ENCODE measurements around the gene C4orf50.

Gene C4orf50

DNA sequence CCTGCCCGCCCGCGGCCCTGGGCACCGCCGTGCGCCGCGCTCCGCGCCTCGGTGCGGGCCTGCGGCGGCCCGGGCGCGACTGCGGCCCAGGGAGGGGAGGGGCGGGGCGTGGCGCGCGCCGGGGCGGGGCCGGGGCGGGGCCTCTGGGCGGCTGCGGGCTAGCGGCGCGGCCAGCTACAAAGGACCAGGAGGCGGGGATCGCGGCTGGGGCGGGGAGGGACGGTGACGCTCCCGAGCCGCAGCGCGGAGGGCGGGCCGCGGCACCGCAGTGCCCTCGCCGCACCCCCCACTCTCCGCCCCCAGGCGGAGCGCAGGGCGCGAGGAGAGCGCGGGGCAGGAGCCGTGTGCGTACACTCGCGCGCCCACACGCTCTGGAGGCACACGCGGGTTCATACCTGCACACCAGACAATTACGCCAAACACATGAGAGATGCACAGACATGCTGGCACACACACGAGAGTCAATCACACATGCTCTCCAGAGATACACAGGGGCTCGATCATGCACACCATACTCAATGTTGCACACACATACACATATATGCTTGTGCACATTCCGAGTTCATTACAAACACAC lies 125.1 kb downstream of the C4orf50 start, which contains the start of gene CRMP1:
Gene CRMP1 (minus strand): TSS at position 83 of the 577 bp plus-strand sequence. CDS start 117 bp downstream, outside the sequence.
- TF ChIP-seq FOXP2 (optimal IDR thresholded peaks at IDR 0.05; ENCODE audit: borderline replicate concordance, extremely low read depth, extremely low read length, insufficient read depth) (no peak), SIN3A (IDR thresholded peaks at IDR 0.05; ENCODE audit: borderline replicate concordance, insufficient read depth, low read length) (no peak), TAF1 (IDR thresholded peaks at IDR 0.05; ENCODE audit: borderline replicate concordance, insufficient read depth, low read length) (no peak), POLR2AphosphoS5 (IDR thresholded peaks at IDR 0.05; ENCODE audit: low read depth, low read length) (no peak)
- TF ChIP-seq, protein P1, sequence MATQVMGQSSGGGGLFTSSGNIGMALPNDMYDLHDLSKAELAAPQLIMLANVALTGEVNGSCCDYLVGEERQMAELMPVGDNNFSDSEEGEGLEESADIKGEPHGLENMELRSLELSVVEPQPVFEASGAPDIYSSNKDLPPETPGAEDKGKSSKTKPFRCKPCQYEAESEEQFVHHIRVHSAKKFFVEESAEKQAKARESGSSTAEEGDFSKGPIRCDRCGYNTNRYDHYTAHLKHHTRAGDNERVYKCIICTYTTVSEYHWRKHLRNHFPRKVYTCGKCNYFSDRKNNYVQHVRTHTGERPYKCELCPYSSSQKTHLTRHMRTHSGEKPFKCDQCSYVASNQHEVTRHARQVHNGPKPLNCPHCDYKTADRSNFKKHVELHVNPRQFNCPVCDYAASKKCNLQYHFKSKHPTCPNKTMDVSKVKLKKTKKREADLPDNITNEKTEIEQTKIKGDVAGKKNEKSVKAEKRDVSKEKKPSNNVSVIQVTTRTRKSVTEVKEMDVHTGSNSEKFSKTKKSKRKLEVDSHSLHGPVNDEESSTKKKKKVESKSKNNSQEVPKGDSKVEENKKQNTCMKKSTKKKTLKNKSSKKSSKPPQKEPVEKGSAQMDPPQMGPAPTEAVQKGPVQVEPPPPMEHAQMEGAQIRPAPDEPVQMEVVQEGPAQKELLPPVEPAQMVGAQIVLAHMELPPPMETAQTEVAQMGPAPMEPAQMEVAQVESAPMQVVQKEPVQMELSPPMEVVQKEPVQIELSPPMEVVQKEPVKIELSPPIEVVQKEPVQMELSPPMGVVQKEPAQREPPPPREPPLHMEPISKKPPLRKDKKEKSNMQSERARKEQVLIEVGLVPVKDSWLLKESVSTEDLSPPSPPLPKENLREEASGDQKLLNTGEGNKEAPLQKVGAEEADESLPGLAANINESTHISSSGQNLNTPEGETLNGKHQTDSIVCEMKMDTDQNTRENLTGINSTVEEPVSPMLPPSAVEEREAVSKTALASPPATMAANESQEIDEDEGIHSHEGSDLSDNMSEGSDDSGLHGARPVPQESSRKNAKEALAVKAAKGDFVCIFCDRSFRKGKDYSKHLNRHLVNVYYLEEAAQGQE (IDR thresholded peaks at IDR 0.05; ENCODE audit: insufficient read depth in 1 of 2, low read depth in 2 of 2, low read length in 2 of 2): no peak

DNA sequence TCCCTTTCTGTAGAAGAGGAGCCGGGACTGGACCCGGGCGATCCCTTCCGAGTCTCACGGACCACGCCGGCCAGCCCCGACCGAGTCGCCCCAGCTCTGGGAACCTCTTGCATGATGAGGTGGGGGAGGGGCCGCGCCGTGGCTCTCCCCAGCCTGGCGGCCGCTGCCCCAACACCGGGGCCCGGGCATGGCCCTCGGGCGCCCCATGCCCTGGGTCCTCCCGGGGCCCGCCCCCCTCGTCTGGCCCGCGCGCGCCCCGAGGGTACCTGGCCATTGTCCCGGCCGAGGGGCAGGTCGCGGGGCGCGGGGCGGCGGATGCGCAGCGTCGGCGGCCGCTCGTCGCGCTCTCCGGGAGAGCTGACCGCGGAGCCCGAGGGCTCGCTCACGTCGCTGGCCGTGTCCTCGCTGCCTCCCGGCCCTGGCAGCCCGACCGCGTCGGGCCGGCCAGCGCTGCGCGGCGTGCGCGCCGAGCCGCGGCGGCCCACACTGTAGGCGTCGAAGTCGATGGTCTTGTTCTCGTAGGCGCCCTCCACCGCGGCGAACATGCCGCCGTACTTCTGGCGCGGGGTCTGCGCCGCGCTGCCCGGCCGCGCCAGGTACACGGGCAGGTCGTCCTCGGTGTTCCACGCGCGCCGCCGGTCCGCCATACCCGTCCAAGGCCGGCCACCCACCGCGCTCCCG lies 125.8 kb downstream of the C4orf50 start:
- TF ChIP-seq SIN3A (IDR thresholded peaks at IDR 0.05; ENCODE audit: borderline replicate concordance, insufficient read depth, low read length) (no peak), FOXP2 (optimal IDR thresholded peaks at IDR 0.05; ENCODE audit: borderline replicate concordance, extremely low read depth, extremely low read length, insufficient read depth) (no peak), POLR2AphosphoS5 (IDR thresholded peaks at IDR 0.05; ENCODE audit: low read depth, low read length) (no peak)

- TF ChIP-seq POLR2AphosphoS5 (IDR thresholded peaks at IDR 0.05; ENCODE audit: low read depth, low read length): no peak
These were observed 126.5 kb downstream of the C4orf50 start for GRCh38 chr4:5891563-5892322.

DNA sequence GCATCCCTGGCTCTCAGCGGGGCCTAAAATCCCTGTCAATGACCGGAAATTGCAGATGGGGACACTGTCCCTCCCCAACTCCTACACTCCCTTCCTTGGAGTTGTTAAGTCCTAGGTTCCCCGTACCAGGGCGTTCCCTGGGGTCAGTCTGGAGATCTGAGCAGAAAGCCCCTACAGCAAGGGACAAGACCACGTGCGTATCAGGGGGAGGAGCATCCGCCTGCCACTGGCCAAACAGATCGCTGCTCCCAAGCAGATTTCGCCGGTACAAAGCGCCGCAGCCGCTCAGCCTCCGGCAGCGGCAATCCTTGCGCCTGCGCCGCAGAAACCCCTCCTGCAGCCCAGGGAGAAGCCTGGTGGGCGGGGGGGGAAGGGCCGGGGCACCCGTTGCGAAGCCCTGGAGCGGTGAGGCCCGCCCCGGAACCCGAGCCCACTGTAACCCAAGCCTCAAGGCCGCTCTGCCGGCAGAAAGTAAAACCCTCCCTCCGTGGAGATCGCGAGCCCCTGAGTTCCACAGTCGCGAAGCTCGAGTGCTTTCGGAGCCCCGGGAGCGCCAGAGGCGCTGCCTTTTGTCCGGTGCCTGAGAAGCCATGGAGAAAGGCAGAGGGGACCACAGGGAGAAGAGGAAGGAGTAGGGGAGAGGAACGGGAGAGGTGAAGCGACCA lies 128.0 kb downstream of the C4orf50 start:
- TF ChIP-seq FOXP2 (optimal IDR thresholded peaks at IDR 0.05; ENCODE audit: borderline replicate concordance, extremely low read depth, extremely low read length, insufficient read depth): no peak

DNA sequence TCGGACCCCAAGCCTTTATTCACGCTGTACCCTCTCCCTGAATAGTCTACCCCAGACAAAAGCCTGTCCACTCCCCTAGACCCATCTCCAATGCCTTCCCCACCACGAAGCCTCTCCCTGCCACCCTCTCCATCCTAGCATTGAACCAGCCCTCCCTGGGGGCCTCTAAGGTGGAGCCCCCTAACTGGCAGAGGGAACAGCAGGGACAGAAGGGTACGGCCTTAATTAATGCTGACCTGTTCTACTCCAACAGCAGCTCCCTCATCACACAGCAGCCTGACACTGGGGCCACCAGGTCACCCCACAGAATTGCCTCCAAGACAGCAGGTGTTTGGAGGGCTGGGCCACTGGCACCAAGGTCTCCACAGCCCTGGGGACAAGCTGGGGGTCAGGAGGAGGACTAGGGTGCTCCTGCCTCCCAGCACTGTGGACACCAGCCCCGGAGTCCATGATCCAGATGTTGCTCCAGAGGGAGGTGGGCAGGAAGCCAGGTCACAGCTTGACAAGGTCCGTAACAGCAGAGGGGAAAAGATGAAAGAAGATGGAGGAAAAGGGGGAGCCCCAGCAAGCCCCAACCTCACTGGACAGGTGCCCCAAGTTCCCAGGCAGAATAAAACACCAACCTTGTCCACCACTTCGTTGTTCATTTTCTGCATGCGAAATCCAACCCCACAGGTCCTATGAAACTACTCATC lies 129.1 kb downstream of the C4orf50 start:
- TF ChIP-seq, protein P1 (IDR thresholded peaks at IDR 0.05; ENCODE audit: insufficient read depth in 1 of 2, low read depth in 2 of 2, low read length in 2 of 2): no peak
- no peak for TF ChIP-seq FOXP2 (optimal IDR thresholded peaks at IDR 0.05; ENCODE audit: borderline replicate concordance, extremely low read depth, extremely low read length, insufficient read depth)
- no peak for TF ChIP-seq SIN3A (IDR thresholded peaks at IDR 0.05; ENCODE audit: borderline replicate concordance, insufficient read depth, low read length)
- no peak for TF ChIP-seq POLR2AphosphoS5 (IDR thresholded peaks at IDR 0.05; ENCODE audit: low read depth, low read length)
- TF ChIP-seq TAF1 (IDR thresholded peaks at IDR 0.05; ENCODE audit: borderline replicate concordance, insufficient read depth, low read length): no peak

- TF ChIP-seq POLR2AphosphoS5 (IDR thresholded peaks at IDR 0.05; ENCODE audit: low read depth, low read length) (no peak), FOXP2 (optimal IDR thresholded peaks at IDR 0.05; ENCODE audit: borderline replicate concordance, extremely low read depth, extremely low read length, insufficient read depth) (no peak), SIN3A (IDR thresholded peaks at IDR 0.05; ENCODE audit: borderline replicate concordance, insufficient read depth, low read length) (no peak), TAF1 (IDR thresholded peaks at IDR 0.05; ENCODE audit: borderline replicate concordance, insufficient read depth, low read length) (no peak)
- TF ChIP-seq, protein P1 (IDR thresholded peaks at IDR 0.05; ENCODE audit: insufficient read depth in 1 of 2, low read depth in 2 of 2, low read length in 2 of 2): no peak
These were observed 129.8 kb downstream of the C4orf50 start for GRCh38 chr4:5888222-5889001.

All from PFSK-1 (cell line).